GM18507 (cell line): Measurements from ENCODE around the gene MRPL53.
A peak's percentile ranks its signal among the peaks of the same experiment; 100 is the strongest.
"Not testable (repeated sequence)": the region's sequence is repeated elsewhere in the genome, so short reads cannot be mapped to it uniquely, and the experiment has no call there.

Experiments used
- DNase-seq: peaks from one replicate; pipeline ENCODE4 v3.0.0; 2011; ENCODE audit warnings: low read depth; ENCODE audit not compliant: insufficient read length; ENCODE audit errors: extremely low spot score
- FAIRE-seq: peaks from 2 replicates; lab custom pipeline; 2011; peaks lifted over from hg19 to GRCh38; lab: Jason Lieb, UNC

The MRPL53 gene

DNA sequence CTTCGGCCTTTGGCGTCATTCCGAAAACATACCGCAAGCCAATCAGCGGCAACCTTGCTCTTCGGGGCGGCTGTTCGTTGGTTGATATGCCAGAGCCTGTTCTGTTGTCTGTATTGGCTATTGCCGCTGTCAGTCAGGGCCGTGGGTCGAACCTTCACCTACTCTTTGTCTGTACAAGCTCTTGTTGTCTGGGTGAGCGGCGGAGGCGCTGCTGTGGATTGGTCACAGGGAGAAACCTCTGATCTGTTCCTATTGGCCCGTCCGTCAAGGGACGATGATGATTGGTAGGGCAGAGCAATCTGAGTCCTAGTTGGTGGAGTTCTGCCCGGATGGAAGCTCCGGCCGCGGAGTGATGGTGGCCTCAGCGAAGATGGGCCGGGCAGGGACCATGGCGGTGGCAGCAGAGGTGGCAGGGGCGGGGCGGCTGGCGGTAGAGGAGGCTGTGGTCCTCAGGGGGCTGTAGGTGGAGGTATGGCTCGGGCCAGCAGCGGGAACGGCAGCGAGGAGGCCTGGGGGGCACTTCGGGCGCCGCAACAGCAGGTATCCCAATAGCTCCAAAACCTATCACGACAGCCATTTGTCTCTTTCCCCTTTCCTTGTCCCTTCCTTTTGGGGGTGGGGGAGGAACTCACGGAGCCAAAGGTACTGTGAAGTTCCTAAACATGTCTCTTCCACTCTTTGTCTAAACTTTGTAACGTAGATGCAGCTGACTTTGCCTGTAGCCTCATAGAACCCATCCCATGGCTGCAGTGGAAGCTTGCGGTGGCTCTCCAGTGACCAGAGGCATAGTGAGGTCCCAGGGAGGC is 14.1 kb downstream of the MRPL53 start, which contains the start of gene WBP1:
Gene WBP1 (plus strand): TSS at position 307 of the 806 bp plus-strand sequence. CDS start 165 bp downstream, at position 472.
- peak; percentile 99 for FAIRE-seq
- peak; percentile 88 for DNase-seq

DNA sequence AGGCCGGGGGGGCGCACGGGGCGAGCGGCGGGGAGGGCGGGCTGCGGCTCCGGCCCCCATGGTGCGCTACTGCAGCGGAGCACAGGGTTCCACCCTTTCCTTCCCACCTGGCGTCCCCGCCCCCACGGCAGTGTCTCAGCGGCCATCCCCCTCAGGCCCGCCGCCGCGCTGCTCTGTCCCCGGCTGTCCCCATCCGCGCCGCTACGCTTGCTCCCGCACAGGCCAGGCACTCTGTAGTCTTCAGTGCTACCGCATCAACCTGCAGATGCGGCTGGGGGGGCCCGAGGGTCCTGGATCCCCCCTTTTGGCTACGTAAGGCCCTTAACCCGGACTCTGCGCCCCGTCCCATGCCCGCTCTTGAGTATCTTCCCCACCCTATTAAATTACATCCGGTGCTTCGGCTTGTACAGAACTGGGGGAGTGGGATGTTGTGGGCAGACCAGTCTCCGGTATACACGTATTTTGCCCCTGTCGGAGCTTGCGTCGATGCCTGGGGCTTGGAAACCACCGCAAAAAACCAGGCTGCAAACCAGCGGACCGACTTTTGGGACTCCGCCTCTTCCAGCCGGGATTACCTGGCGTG is 14.8 kb downstream of the MRPL53 start:
- DNase-seq = no peak
- FAIRE-seq = no peak

GRCh38 chr2:74457129-74457548 is 15.3 kb downstream of the MRPL53 start:
- DNase-seq (no peak), FAIRE-seq (no peak)

GRCh38 chr2:74454654-74455511 is 17.6 kb downstream of the MRPL53 start, which contains the start of gene INO80B:
Gene INO80B (plus strand): TSS chr2:74455087. CDS start chr2:74455117, 30 bp downstream.
- no peak for DNase-seq
- FAIRE-seq = peak; percentile 99

- FAIRE-seq = no peak
Observed at GRCh38 chr2:74450570-74451190, 21.8 kb downstream of the MRPL53 start.

GRCh38 chr2:74448771-74449170 is 23.7 kb downstream of the MRPL53 start:
- DNase-seq (no peak), FAIRE-seq (no peak)

More at GRCh38 chr2:74450570-74451190, 21.8 kb downstream of the MRPL53 start:
- DNase-seq = no peak

- FAIRE-seq (no peak), DNase-seq (no peak)
Observed at GRCh38 chr2:74447230-74447999, 25.1 kb downstream of the MRPL53 start.

GRCh38 chr2:74444498-74445318 is 27.8 kb downstream of the MRPL53 start:
- no peak for FAIRE-seq
- DNase-seq = no peak

DNA sequence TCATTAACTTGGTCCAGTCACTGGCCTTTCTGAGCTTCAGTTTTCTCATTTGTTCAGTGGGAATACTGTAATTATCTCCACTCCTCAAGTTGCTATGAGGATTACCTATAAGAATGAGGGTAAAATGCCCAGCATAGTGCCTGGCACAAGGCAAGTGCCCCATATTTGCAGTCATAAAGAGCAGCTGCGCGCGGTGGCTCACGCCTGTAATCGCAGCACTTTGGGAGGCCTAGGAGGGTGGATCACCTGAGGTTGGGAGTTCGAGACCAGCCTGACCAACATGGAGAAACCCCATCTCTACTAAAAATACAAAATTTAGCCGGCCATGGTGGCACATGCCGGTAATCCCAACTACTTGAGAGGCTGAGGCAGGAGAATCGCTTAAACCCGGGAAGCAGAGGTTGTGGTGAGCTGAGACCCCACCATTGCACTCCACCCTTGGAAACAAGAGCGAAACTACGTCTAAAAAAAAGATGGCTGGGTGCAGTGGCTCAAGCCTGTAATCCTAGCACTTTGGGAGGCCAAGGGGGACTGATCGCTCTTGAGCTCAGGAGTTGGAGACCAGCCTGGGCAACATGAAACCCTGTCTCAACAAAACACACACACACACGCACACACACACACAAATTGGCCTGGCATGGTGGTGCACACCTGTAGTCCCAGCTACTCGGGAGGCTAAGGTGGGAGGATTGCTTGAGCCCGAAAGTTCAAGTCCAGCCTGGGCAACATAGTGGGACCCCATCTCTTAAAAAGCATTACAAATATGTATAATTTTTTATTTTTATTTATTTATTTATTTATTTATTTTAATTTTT is 29.8 kb downstream of the MRPL53 start:
- FAIRE-seq = not testable (repeated sequence)

GRCh38 chr2:74441690-74442482 is 30.6 kb downstream of the MRPL53 start, which contains the start of gene RTKN:
Gene RTKN (minus strand): TSS chr2:74441937. CDS start chr2:74441816, 121 bp downstream.
- DNase-seq (peak; percentile 22), FAIRE-seq (peak; percentile 26)

More for the DNA sequence above, 29.8 kb downstream of the MRPL53 start:
- not testable (repeated sequence) for DNase-seq

- no peak for DNase-seq
- no peak for FAIRE-seq
Observed at GRCh38 chr2:74441170-74441689, 31.2 kb downstream of the MRPL53 start.

GRCh38 chr2:74440378-74441169 is 31.9 kb downstream of the MRPL53 start:
- DNase-seq (peak; percentile 90), FAIRE-seq (peak; percentile 80)

- no peak for DNase-seq
- FAIRE-seq = no peak
Observed at GRCh38 chr2:74439803-74440377, 32.6 kb downstream of the MRPL53 start.

DNA sequence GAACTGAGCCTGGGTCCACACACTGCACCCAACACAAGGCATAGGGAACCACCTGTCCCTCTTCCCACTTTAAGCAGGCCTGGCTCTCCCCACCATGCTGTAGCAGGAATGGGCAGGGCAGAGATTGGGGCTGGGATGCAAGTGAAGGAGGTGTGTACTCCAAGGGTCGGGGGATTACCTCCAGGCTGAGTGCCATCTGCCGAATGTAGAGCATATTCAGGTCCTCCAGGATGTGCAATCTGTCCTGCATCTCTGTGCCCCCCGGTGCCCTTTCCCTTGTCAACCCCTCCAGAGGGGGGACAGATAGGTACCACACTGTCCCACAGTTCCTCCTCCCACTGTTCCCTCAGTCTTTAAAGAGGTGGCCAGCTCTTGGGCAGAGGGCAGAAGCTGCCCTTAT is 33.1 kb downstream of the MRPL53 start:
- no peak for DNase-seq
- no peak for FAIRE-seq

DNA sequence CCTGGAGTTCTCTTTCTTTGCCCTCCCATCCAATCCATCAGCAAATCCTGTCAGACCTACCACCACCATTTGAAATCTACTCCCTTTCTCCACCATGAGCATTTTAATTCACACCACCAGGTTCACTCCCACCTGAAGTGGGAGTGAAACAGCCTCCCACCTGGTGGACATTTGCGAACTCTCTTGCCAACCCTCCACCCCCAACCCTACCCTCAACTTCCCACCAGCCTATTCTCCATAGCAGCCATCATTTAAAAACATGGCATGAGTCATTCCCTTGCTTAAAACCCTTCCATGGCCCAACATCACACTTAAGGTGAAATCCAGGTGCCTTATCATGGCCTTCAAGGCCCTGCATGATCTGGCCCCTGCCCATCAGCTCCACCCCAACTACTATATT is 34.2 kb downstream of the MRPL53 start:
- DNase-seq (no peak), FAIRE-seq (no peak)
